Hepatocyte (in vitro differentiated cells): ENCODE data around the gene B3GAT1. TPM values are rescaled to one million over a fixed set of nuclear protein-coding genes. Genes with fewer than 3 reads are reported as not detected.

Experiments used
- DNase-seq: peaks from one replicate; pipeline ENCODE4 v3.0.0-alpha.2; 2016; ENCODE audit warnings: low spot score
- H2AFZ ChIP-seq: fragments of 200-600 bp; sonication (generic); 2 replicates; pipeline ENCODE4 v1.6.0; 2016; ENCODE audit warnings: antibody characterized with exemption, mild to moderate bottlenecking
- H3K27ac ChIP-seq: fragments of 200-600 bp; sonication (generic); 2 replicates; pipeline ENCODE4 v1.5.1; 2016; ENCODE audit warnings: mild to moderate bottlenecking
- H3K27me3 ChIP-seq: fragments of 200-600 bp; sonication (generic); 2 replicates; pipeline ENCODE4 v1.6.1; 2016
- H3K36me3 ChIP-seq: fragments of 200-600 bp; sonication (generic); replicated peaks from 2 replicates; pipeline ENCODE4 v1.5.1; 2016; ENCODE audit warnings: low read depth; ENCODE audit not compliant: insufficient read depth
- H3K4me1 ChIP-seq: fragments of 200-600 bp; sonication (generic); 2 replicates; pipeline ENCODE4 v1.5.1; 2016; ENCODE audit warnings: mild to moderate bottlenecking, moderate library complexity; ENCODE audit not compliant: insufficient read depth
- H3K4me2 ChIP-seq: fragments of 200-600 bp; sonication (generic); 2 replicates; pipeline ENCODE4 v1.6.0; 2016
- H3K4me3 ChIP-seq: fragments of 200-600 bp; sonication (generic); 2 replicates; pipeline ENCODE4 v1.5.1; 2016; ENCODE audit warnings: mild to moderate bottlenecking
- H3K79me2 ChIP-seq: fragments of 200-600 bp; sonication (generic); 2 replicates; pipeline ENCODE4 v1.6.0; 2017; ENCODE audit warnings: mild to moderate bottlenecking
- H3K9me2 ChIP-seq: fragments of 200-600 bp; sonication (generic); replicated peaks from 2 replicates; pipeline ENCODE4 v1.6.0; 2017; ENCODE audit warnings: mild to moderate bottlenecking; ENCODE audit not compliant: insufficient read depth
- H3K9me3 ChIP-seq: fragments of 200-600 bp; sonication (generic); 2 replicates; pipeline ENCODE4 v1.5.1; 2016; ENCODE audit warnings: low read depth, mild to moderate bottlenecking
- H4K20me1 ChIP-seq: fragments of 200-600 bp; sonication (generic); 2 replicates; pipeline ENCODE4 v1.6.0; 2016; ENCODE audit warnings: mild to moderate bottlenecking; ENCODE audit not compliant: insufficient read depth, poor library complexity, severe bottlenecking
- CTCF ChIP-seq: fragments of 200-600 bp; sonication (generic); IDR thresholded peaks from 2 replicates; pipeline ENCODE4 v1.5.1; 2016; ENCODE audit warnings: antibody characterized with exemption, mild to moderate bottlenecking; ENCODE audit not compliant: poor library complexity
- EZH2 ChIP-seq: fragments of 200-600 bp; sonication (generic); IDR thresholded peaks from 2 replicates; pipeline ENCODE4 v1.6.1; 2016; ENCODE audit warnings: antibody characterized with exemption, mild to moderate bottlenecking, borderline replicate concordance
- EZH2phosphoT487 ChIP-seq: fragments of 200-600 bp; sonication (generic); IDR thresholded peaks from one replicate; pipeline ENCODE4 v1.6.1; 2018; ENCODE audit warnings: antibody characterized with exemption, mild to moderate bottlenecking, low read depth, moderate library complexity; ENCODE audit not compliant: unreplicated experiment, severe bottlenecking
- WGBS: methylation state at CpG from one replicate; pipeline ENCODE4 v1.1.6; 2016; ENCODE audit warnings: low lambda C conversion rate; ENCODE audit errors: missing lambda C conversion rate; 5-methylcytosine and 5-hydroxymethylcytosine counted together
- polyA plus RNA-seq: library from polyadenylated mRNA; unstranded; fragments of >200 nt; fragmentation: Nextera tagmentation; extraction: Ambion mirVana; gene quantifications from 2 replicates; pipeline ENCODE4 v1.2.1, GENCODE V29; 2016
- total RNA-seq: library from RNA; depleted of rRNA; stranded (reverse); fragments of >200 nt; gene quantifications from 2 replicates; pipeline ENCODE4 v1.2.3, GENCODE V29; 2014

B3GAT1 gene
- total and polyA plus RNA-seq, 2 experiments from 2014 or later, result 0.17 to 0.40 TPM

- Histone ChIP-seq H3K27ac (no peak overlapping the region), H3K9me3 (no peaks in the 10 kb centered on the region), H3K36me3 (no peaks in the 10 kb centered on the region), H3K9me2 (no peaks in the 10 kb centered on the region), H3K4me2 (no peak overlapping the region), H4K20me1 (no peaks in the 10 kb centered on the region), H3K4me1 (no peaks in the 10 kb centered on the region), H3K79me2 (no peaks in the 10 kb centered on the region), H3K27me3 (no peaks in the 10 kb centered on the region), H2AFZ (no peak overlapping the region), H3K4me3 (no peak overlapping the region)
- DNase-seq, result no peak
- 93% methylated on average over 2 of the region's 2 CpGs for WGBS
- TF ChIP-seq CTCF (no peak), EZH2 (no peak), EZH2phosphoT487 (no peak)
Observed at GRCh38 chr11:134352111-134352510, 59.9 kb downstream of the B3GAT1 start.

- no peaks in the 10 kb centered on the region for H3K9me2 ChIP-seq
- H3K27me3 ChIP-seq, result no peaks in the 10 kb centered on the region
- TF ChIP-seq EZH2phosphoT487 (no peak), EZH2 (no peak), CTCF (no peak)
- no peak overlapping the region for H2AFZ ChIP-seq
- no peaks in the 10 kb centered on the region for H3K9me3 ChIP-seq
- no peaks in the 10 kb centered on the region for H3K4me1 ChIP-seq
- H3K4me3 ChIP-seq, result no peak overlapping the region
- no peaks in the 10 kb centered on the region for H3K36me3 ChIP-seq
- H4K20me1 ChIP-seq, result no peaks in the 10 kb centered on the region
- H3K27ac ChIP-seq, result no peak overlapping the region
- no peaks in the 10 kb centered on the region for H3K79me2 ChIP-seq
- WGBS, result 96% methylated on average over 9 of the region's 9 CpGs
- no peak for DNase-seq
- H3K4me2 ChIP-seq, result no peak overlapping the region
Observed at GRCh38 chr11:134350381-134350780, 61.7 kb downstream of the B3GAT1 start.

- DNase-seq, result no peak
- H3K4me2 ChIP-seq, result no peak overlapping the region
- TF ChIP-seq EZH2 (no peak), EZH2phosphoT487 (no peak), CTCF (no peak)
- WGBS, result 86% methylated on average over 10 of the region's 10 CpGs
- H3K4me3 ChIP-seq, result no peak overlapping the region
- H3K9me2 ChIP-seq, result no peaks in the 10 kb centered on the region
- H4K20me1 ChIP-seq, result no peaks in the 10 kb centered on the region
- H3K79me2 ChIP-seq, result no peaks in the 10 kb centered on the region
- no peak overlapping the region for H2AFZ ChIP-seq
- H3K27me3 ChIP-seq, result no peaks in the 10 kb centered on the region
- no peak overlapping the region for H3K27ac ChIP-seq
- no peaks in the 10 kb centered on the region for H3K9me3 ChIP-seq
- no peaks in the 10 kb centered on the region for H3K36me3 ChIP-seq
- H3K4me1 ChIP-seq, result no peaks in the 10 kb centered on the region
Observed at GRCh38 chr11:134349802-134350355, 62.2 kb downstream of the B3GAT1 start.
